SU-DHL-6 (cell line): ENCODE data around the gene NADK.

Source experiments
- H2AFZ ChIP-seq: fragments of 200-600 bp; sonication (generic); 2 replicates; pipeline ENCODE4 v1.6.1; 2014; ENCODE audit warnings: low read depth, mild to moderate bottlenecking, moderate library complexity, mixed read lengths, antibody characterized with exemption, low read length; ENCODE audit not compliant: severe bottlenecking
- H3F3A ChIP-seq: fragments of 200-600 bp; shearing (Covaris generic); 2 replicates; pipeline ENCODE4 v1.6.0; 2016; ENCODE audit warnings: antibody characterized with exemption, mild to moderate bottlenecking; ENCODE audit not compliant: insufficient read depth
- H3K27ac ChIP-seq: fragments of 200-600 bp; sonication (generic); 2 replicates; pipeline ENCODE4 v1.5.1; 2016; ENCODE audit warnings: low read depth, mild to moderate bottlenecking, low read length, moderate library complexity, mixed read lengths
- H3K27me3 ChIP-seq: fragments of 200-600 bp; sonication (generic), shearing (Covaris generic); 2 replicates; pipeline ENCODE4 v1.6.0; 2014; ENCODE audit warnings: mild to moderate bottlenecking, low read length
- H3K36me3 ChIP-seq: fragments of 200-600 bp; sonication (generic); 2 replicates; pipeline ENCODE4 v1.6.1; 2014; ENCODE audit warnings: mild to moderate bottlenecking, low read length, mixed read lengths
- H3K4me2 ChIP-seq: fragments of 300-600, 200-600 bp; shearing (Covaris generic), sonication (generic); 2 replicates; pipeline ENCODE4 v1.6.0; 2014; ENCODE audit warnings: low read length, low read depth, mild to moderate bottlenecking; ENCODE audit not compliant: poor library complexity, severe bottlenecking
- H3K4me3 ChIP-seq: fragments of 200-600 bp; sonication (generic); 2 replicates; pipeline ENCODE4 v1.5.1; 2014; ENCODE audit warnings: antibody characterized with exemption, low read length, mild to moderate bottlenecking, mixed read lengths; ENCODE audit not compliant: insufficient read depth, poor library complexity, severe bottlenecking
- H3K79me2 ChIP-seq: fragments of 200-600 bp; sonication (generic); 2 replicates; pipeline ENCODE4 v1.6.1; 2014; ENCODE audit warnings: mild to moderate bottlenecking, low read length, moderate library complexity; ENCODE audit not compliant: insufficient read depth
- H3K9ac ChIP-seq: fragments of 200-600 bp; sonication (generic); 2 replicates; pipeline ENCODE4 v1.7.0; 2014; ENCODE audit warnings: mild to moderate bottlenecking, low read length
- H3K9me2 ChIP-seq: fragments of 200-600 bp; sonication (generic); replicated peaks from 2 replicates; pipeline ENCODE4 v1.6.1; 2014; ENCODE audit warnings: low read length; ENCODE audit not compliant: insufficient read depth
- H3K9me3 ChIP-seq: fragments of 200-600 bp; sonication (generic); 2 replicates; pipeline ENCODE4 v1.6.1; 2014; ENCODE audit warnings: low read length, mixed read lengths; ENCODE audit not compliant: insufficient read depth
- H4K20me1 ChIP-seq: fragments of 200-600 bp; sonication (generic); 2 replicates; pipeline ENCODE4 v1.6.1; 2014; ENCODE audit warnings: low read depth, mild to moderate bottlenecking, antibody characterized with exemption, low read length, moderate library complexity, mixed read lengths
- CTCF ChIP-seq: fragments of 200-600 bp; sonication (generic); IDR thresholded peaks from one replicate; pipeline ENCODE4 v1.5.1; 2017; ENCODE audit warnings: antibody characterized with exemption, mild to moderate bottlenecking, low read length, moderate library complexity; ENCODE audit not compliant: insufficient read depth, poor library complexity, severe bottlenecking
- EZH2phosphoT487 ChIP-seq: fragments of 200-600 bp; sonication (generic), shearing (Covaris generic); conservative IDR thresholded peaks from 2 replicates; pipeline ENCODE4 v1.6.1; 2018; ENCODE audit warnings: mild to moderate bottlenecking, antibody characterized with exemption, low read length, moderate library complexity, mixed read lengths

NADK gene

GRCh38 chr1:1760715-1761114 lies 17.6 kb downstream of the NADK start:
- H4K20me1 ChIP-seq = no peaks in the 10 kb centered on the region; the same call in 1 of the 2 replicates
- H3K4me3 ChIP-seq = no peak overlapping the region
- no peaks in the 10 kb centered on the region for H3K27me3 ChIP-seq
- H3F3A ChIP-seq = no peaks in the 10 kb centered on the region
- no peak overlapping the region for H2AFZ ChIP-seq
- TF ChIP-seq EZH2phosphoT487 = no peak
- no peak for TF ChIP-seq CTCF
- no peak overlapping the region for H3K4me2 ChIP-seq
- H3K79me2 ChIP-seq = peaks cover 61% of the 10 kb centered on the region
- peaks cover 7% of the 10 kb centered on the region; the same call in 1 of the 2 replicates for H3K36me3 ChIP-seq
- no peaks in the 10 kb centered on the region for H3K9me3 ChIP-seq
- H3K9me2 ChIP-seq = no peaks in the 10 kb centered on the region
- no peak overlapping the region for H3K27ac ChIP-seq
- no peak overlapping the region for H3K9ac ChIP-seq

- H3K36me3 ChIP-seq = peaks cover 7% of the 10 kb centered on the region; the same call in 1 of the 2 replicates
- no peaks in the 10 kb centered on the region for H3K9me2 ChIP-seq
- no peaks in the 10 kb centered on the region; the same call in 1 of the 2 replicates for H4K20me1 ChIP-seq
- H3K27ac ChIP-seq = no peak overlapping the region
- no peaks in the 10 kb centered on the region for H3K9me3 ChIP-seq
- peaks cover 57% of the 10 kb centered on the region for H3K79me2 ChIP-seq
- H3K27me3 ChIP-seq = no peaks in the 10 kb centered on the region
- no peak for TF ChIP-seq CTCF
- TF ChIP-seq EZH2phosphoT487 = no peak
- H3K9ac ChIP-seq = no peak overlapping the region
- no peak overlapping the region for H3K4me3 ChIP-seq
- H3F3A ChIP-seq = no peaks in the 10 kb centered on the region
- no peak overlapping the region for H3K4me2 ChIP-seq
- no peak overlapping the region for H2AFZ ChIP-seq
These were observed 18.0 kb downstream of the NADK start for GRCh38 chr1:1760345-1760650.

- Histone ChIP-seq H3K9me3 (no peaks in the 10 kb centered on the region), H4K20me1 (no peaks in the 10 kb centered on the region; the same call in 1 of the 2 replicates), H3K4me2 (no peak overlapping the region), H3K36me3 (peaks cover 3% of the 10 kb centered on the region; the same call in 1 of the 2 replicates), H3K9me2 (no peaks in the 10 kb centered on the region), H3K79me2 (peaks cover 51% of the 10 kb centered on the region), H3K27ac (no peak overlapping the region), H2AFZ (no peak overlapping the region), H3K27me3 (no peaks in the 10 kb centered on the region), H3K9ac (no peak overlapping the region), H3F3A (no peaks in the 10 kb centered on the region), H3K4me3 (no peak overlapping the region)
- no peak for TF ChIP-seq CTCF
- no peak for TF ChIP-seq EZH2phosphoT487
These were observed 18.6 kb downstream of the NADK start for GRCh38 chr1:1759456-1760344.
